ENCODE measurements around the gene CISD3.
A peak's percentile ranks its signal among the peaks of the same experiment; 100 is the strongest.

The CISD3 gene

GRCh38 chr17:38730526-38731379 lies 612 bp downstream of the CISD3 start:
- peak; percentile 75 for DNase-seq

- no peak for DNase-seq
These were observed 1.6 kb downstream of the CISD3 start for GRCh38 chr17:38731526-38732294.

GRCh38 chr17:38732376-38733281 lies 2.5 kb downstream of the CISD3 start:
- DNase-seq = no peak

- no peak for DNase-seq
These were observed 3.3 kb downstream of the CISD3 start for GRCh38 chr17:38733282-38733981.

GRCh38 chr17:38733982-38734973 lies 4.1 kb downstream of the CISD3 start:
- no peak for DNase-seq

- DNase-seq = peak; percentile 30
These were observed 5.2 kb downstream of the CISD3 start for GRCh38 chr17:38735161-38735997.

- no peak for DNase-seq
These were observed 8.0 kb downstream of the CISD3 start for GRCh38 chr17:38738007-38738662.

GRCh38 chr17:38738686-38739085 lies 8.5 kb downstream of the CISD3 start:
- no peak for DNase-seq

GRCh38 chr17:38739305-38739704 lies 9.2 kb downstream of the CISD3 start:
- no peak for DNase-seq

- no peak for DNase-seq
These were observed 9.9 kb downstream of the CISD3 start for GRCh38 chr17:38740044-38740443.

GRCh38 chr17:38740806-38741205 lies 10.7 kb downstream of the CISD3 start:
- no peak for DNase-seq

- no peak for DNase-seq
These were observed 11.3 kb downstream of the CISD3 start for GRCh38 chr17:38741461-38741860.

GRCh38 chr17:38741921-38742410 lies 11.8 kb downstream of the CISD3 start:
- DNase-seq = no peak

GRCh38 chr17:38742411-38743308 lies 12.5 kb downstream of the CISD3 start:
- DNase-seq = peak; percentile 86

- peak; percentile 79 for DNase-seq
These were observed 13.5 kb downstream of the CISD3 start for GRCh38 chr17:38743556-38744171.

GRCh38 chr17:38745545-38745944 lies 15.4 kb downstream of the CISD3 start:
- DNase-seq = peak; percentile 79

- DNase-seq = no peak
These were observed 16.1 kb downstream of the CISD3 start for GRCh38 chr17:38746004-38746848.

All from NCI-H1105 treated with DMSO at 0.1 percent for 48 hours (cell line).